ENCODE measurements around the gene PET100. TPM values are rescaled to one million over a fixed set of nuclear protein-coding genes. Genes with fewer than 3 reads are reported as not detected.

PET100 gene
- total RNA-seq, 2 donors from 2014 or later, result 12.0 to 23.1 TPM

DNA sequence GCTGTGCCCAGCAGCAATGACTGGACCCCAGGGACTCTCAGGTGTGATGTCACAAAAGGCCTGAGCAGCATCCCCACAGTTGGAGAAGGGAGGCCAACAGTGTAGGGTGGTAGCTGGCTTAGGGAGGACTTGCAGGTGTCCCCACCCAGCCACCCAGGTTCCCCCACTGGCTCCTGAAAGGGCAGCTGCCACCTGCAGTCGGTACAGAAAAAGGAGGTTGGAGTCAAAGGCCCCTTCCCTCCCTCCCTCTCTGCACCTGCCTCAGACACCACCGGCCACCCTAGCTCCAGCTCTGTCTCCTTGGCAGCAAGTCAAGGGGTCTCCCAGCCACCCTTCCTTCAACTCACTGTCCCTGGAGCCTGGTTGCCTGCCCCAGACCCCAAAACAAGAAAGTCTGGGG lies 4.1 kb downstream of the PET100 start, which contains the start of gene PCP2:
Gene PCP2, minus strand, starts transcription at position 22 of the 400 bp plus-strand sequence. CDS start 262 bp downstream, outside the sequence.
- Histone ChIP-seq H3K36me3 (no peaks in the 10 kb centered on the region), H3K27ac (no peak within 1 kb of the TSS), H3K27me3 (peaks cover 0 to 10% of the 10 kb centered on the region in 2 donors), H3K4me1 (peaks cover 0 to 24% of the 10 kb centered on the region in 2 donors), H3K4me3 (no peak within 1 kb of the TSS), H3K9me3 (no peaks in the 10 kb centered on the region)
- no peak for DNase-seq (ENCODE audit: low spot score)
- TF ChIP-seq CTCF (IDR thresholded peaks at IDR 0.05), result no peak

DNA sequence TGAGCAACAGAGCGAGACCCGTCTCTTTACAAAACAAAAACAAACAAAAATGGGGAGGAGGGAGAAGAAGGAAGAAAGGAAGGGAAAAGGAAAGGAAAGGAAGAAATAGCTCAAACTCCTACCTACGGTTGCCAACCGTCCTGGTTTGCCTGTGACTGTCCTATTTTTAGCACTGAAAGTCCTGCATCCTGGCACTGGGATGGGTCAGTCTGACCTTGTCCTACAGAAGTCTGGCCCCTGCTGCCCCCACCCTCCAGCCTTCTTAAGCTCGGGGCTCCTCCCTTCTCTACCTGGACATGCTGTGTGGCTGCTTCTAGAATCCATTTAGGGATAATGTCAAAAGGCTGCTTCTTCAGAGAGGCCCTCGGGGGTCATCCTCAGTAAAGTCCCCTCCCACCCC lies 6.1 kb downstream of the PET100 start:
- no peak overlapping the region for H3K4me3 ChIP-seq
- H3K9me3 ChIP-seq, result no peaks in the 10 kb centered on the region
- H3K4me1 ChIP-seq, result peaks cover 0 to 13% of the 10 kb centered on the region in 2 donors
- DNase-seq (ENCODE audit: low spot score), result no peak
- no peaks in the 10 kb centered on the region for H3K36me3 ChIP-seq
- TF ChIP-seq CTCF (IDR thresholded peaks at IDR 0.05), result no peak
- H3K27me3 ChIP-seq, result peaks cover 0 to 10% of the 10 kb centered on the region in 2 donors
- H3K27ac ChIP-seq, result no peak overlapping the region

GRCh38 chr19:7636317-7636690 lies 6.7 kb downstream of the PET100 start:
- TF ChIP-seq CTCF (IDR thresholded peaks at IDR 0.05), result no peak
- H3K4me3 ChIP-seq, result peak overlapping the region in 1 of 2 donors; percentile 43

GRCh38 chr19:7636691-7637373 lies 7.2 kb downstream of the PET100 start, which contains the start of gene STXBP2:
TSS of gene STXBP2 (plus strand) at chr19:7637110. CDS start at chr19:7637150, 40 bp downstream.
- no peak for TF ChIP-seq CTCF (IDR thresholded peaks at IDR 0.05)
- Histone ChIP-seq H3K4me1 (peaks cover 0 to 6% of the 10 kb centered on the region in 2 donors), H3K9me3 (no peaks in the 10 kb centered on the region), H3K36me3 (no peaks in the 10 kb centered on the region), H3K27me3 (peaks cover 0 to 10% of the 10 kb centered on the region in 2 donors), H3K27ac (peak within 1 kb of the TSS in 1 of 2 donors; percentile 51), H3K4me3 (peak within 1 kb of the TSS; percentile 25 to 43)
- DNase-seq (ENCODE audit: low spot score), result no peak

More at GRCh38 chr19:7636317-7636690, 6.7 kb downstream of the PET100 start:
- peaks cover 0 to 7% of the 10 kb centered on the region in 2 donors for H3K4me1 ChIP-seq
- no peaks in the 10 kb centered on the region for H3K9me3 ChIP-seq
- peaks cover 0 to 10% of the 10 kb centered on the region in 2 donors for H3K27me3 ChIP-seq
- H3K36me3 ChIP-seq, result no peaks in the 10 kb centered on the region
- no peak for DNase-seq (ENCODE audit: low spot score)
- no peak overlapping the region for H3K27ac ChIP-seq

- no peak for TF ChIP-seq CTCF (IDR thresholded peaks at IDR 0.05)
- peak overlapping the region; percentile 25 to 43 for H3K4me3 ChIP-seq
- peaks cover 0 to 6% of the 10 kb centered on the region in 2 donors for H3K4me1 ChIP-seq
- peaks cover 0 to 10% of the 10 kb centered on the region in 2 donors for H3K27me3 ChIP-seq
- H3K9me3 ChIP-seq, result no peaks in the 10 kb centered on the region
- H3K27ac ChIP-seq, result peak overlapping the region in 1 of 2 donors; percentile 51
- peak; percentile 70 for DNase-seq (ENCODE audit: low spot score)
- H3K36me3 ChIP-seq, result no peaks in the 10 kb centered on the region
Observed at GRCh38 chr19:7637374-7638256, 8.0 kb downstream of the PET100 start.
